Neural cell (in vitro differentiated cells): ENCODE measurements around the gene DGKB.

Source experiments
- CTCF ChIP-seq: fragments of 450-650 bp; IDR thresholded peaks from 2 replicates; pipeline ENCODE4 v1.5.1; 2014; ENCODE audit warnings: antibody characterized with exemption, mild to moderate bottlenecking, moderate library complexity; ENCODE audit not compliant: poor library complexity, severe bottlenecking
- EP300 ChIP-seq: fragments of 450-650 bp; conservative IDR thresholded peaks from 2 replicates; pipeline ENCODE4 v1.6.1; 2014; ENCODE audit warnings: antibody characterized with exemption, mild to moderate bottlenecking, moderate library complexity; ENCODE audit not compliant: poor library complexity, severe bottlenecking
- EZH2 ChIP-seq: fragments of 200-600, 300-800 bp; shearing (Covaris generic), sonication (generic); IDR thresholded peaks from 2 replicates; pipeline ENCODE4 v1.6.1; 2014; ENCODE audit warnings: antibody characterized with exemption, low read length, borderline replicate concordance, mild to moderate bottlenecking; ENCODE audit not compliant: insufficient read depth, poor library complexity, severe bottlenecking
- POLR2AphosphoS5 ChIP-seq: IDR thresholded peaks from 2 replicates; pipeline ENCODE4 v1.6.1; 2012
- RAD21 ChIP-seq: fragments of 450-650 bp; conservative IDR thresholded peaks from 2 replicates; pipeline ENCODE4 v1.6.1; 2014; ENCODE audit warnings: antibody characterized with exemption, mild to moderate bottlenecking, moderate library complexity
- REST ChIP-seq: IDR thresholded peaks from 2 replicates; pipeline ENCODE4 v1.6.1; 2012; ENCODE audit warnings: borderline replicate concordance
- SMC3 ChIP-seq: fragments of 450-650 bp; conservative IDR thresholded peaks from 2 replicates; pipeline ENCODE4 v1.6.1; 2014; ENCODE audit warnings: antibody characterized with exemption, mild to moderate bottlenecking, moderate library complexity; ENCODE audit not compliant: poor library complexity
- TAF1 ChIP-seq: IDR thresholded peaks from 2 replicates; pipeline ENCODE4 v1.6.1; 2012; ENCODE audit warnings: low read depth

GRCh38 chr7:14294637-14295036, 607.9 kb downstream of the DGKB start:
- TF ChIP-seq EP300 (no peak), POLR2AphosphoS5 (no peak), CTCF (no peak), SMC3 (no peak), EZH2 (no peak), TAF1 (no peak), REST (no peak), RAD21 (no peak)
